NCI-H1694 treated with DMSO at 0.1 percent for 48 hours (cell line): ENCODE results near the gene RAB1B.
A peak's percentile ranks its signal among the peaks of the same experiment; 100 is the strongest.
"Not testable (repeated sequence)": the region's sequence is repeated elsewhere in the genome, so short reads cannot be mapped to it uniquely, and the experiment has no call there.

Source experiments
- DNase-seq: peaks from one replicate; lab custom pipeline; 2025; lab: John Stamatoyannopoulos, UW

Gene RAB1B

DNA sequence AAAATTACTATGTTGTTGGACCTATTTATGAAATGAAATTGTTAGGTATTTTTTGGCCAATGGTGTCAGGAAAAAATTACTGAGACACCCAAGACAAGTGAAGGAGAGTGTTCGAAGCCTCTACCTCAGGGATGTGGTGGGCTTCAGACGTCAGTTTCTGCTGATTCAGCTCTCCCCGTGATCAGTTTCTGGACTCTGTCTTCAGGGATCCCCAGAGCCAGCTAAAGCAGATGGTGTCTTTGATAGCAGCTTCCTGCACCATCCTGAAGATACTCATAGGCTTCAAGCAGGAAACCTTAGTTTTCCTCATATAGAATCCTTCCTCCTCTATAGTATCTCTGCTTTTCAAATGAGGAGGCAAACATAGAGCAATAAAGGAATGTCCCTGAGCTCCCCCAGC lies 41.0 kb downstream of the RAB1B start:
- no peak for DNase-seq

DNA sequence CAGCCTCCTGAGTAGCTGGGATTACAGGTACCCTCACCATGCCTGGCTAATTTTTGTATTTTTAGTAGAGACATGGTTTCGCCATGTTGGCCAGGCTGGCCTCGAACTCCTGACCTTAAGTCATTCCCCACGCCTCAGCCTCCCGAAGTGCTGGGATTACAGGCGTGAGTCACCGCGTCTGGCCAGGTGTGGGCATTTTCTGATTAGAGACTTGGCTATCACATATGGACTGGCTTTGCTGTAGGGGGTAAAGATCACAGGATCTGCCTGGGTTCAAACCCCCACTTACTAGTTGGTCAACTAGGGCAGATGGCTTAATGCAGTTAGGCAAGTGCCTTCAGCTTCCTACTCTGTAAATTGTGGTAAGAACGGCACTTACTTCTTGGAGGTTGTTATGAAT lies 41.9 kb downstream of the RAB1B start:
- DNase-seq = no peak

GRCh38 chr11:66310803-66311440 lies 42.5 kb downstream of the RAB1B start:
- not testable (repeated sequence) for DNase-seq

DNA sequence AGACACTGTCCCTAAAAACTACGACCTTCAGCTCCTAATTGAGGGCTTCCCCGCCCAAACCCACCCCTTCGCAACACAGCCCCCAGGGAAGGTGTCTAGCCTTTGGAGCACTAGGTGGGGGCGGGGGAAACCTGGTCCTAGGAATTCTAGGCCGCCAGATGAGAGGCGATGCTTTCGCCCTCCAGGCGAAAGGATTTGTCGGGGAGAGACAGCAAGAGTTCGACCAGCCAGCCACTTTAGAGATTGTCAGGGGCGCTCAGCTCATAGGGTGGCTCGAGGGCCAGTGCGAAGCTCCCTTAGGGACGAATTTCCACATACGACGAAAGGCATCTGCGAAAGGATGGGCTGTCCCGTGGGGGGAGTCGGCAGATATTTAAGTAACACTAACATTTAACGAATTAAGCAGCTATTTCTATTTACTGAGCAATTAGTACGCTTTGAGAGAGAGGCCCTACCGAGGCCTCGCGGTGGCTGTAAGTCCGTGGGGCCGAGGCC lies 43.1 kb downstream of the RAB1B start:
- DNase-seq = no peak

DNA sequence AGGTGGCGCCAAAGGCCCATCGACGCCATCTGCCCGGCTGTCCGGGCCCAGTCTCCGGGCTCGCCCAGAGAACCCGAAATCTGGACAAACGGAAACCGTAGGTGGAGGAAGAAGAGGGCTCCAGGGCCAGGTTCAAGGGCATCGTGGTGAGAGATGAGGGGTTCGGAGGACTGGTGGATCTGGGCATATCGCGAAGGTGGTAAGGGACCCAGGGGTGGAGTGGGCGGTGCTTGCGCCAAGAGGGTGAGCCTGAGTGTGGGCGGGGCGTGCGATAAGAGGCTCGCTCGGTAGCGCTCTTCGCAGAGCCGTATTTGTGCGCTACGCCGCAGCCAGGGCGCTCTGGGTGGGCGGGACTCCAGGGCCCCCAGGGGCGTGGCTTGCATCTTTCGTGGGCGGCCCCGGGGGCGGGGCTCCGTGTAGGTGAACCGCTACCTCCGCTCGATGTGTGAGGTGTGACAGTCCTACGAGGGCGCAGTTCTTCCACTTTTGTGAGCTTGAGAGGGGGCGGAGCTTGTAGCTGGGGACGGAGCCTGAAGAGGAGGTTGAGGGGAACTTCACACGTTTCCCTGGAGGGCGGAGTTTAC lies 43.6 kb downstream of the RAB1B start:
- DNase-seq = peak; percentile 90

- DNase-seq = peak; percentile 93
These were observed 44.3 kb downstream of the RAB1B start for GRCh38 chr11:66312549-66313320.

DNA sequence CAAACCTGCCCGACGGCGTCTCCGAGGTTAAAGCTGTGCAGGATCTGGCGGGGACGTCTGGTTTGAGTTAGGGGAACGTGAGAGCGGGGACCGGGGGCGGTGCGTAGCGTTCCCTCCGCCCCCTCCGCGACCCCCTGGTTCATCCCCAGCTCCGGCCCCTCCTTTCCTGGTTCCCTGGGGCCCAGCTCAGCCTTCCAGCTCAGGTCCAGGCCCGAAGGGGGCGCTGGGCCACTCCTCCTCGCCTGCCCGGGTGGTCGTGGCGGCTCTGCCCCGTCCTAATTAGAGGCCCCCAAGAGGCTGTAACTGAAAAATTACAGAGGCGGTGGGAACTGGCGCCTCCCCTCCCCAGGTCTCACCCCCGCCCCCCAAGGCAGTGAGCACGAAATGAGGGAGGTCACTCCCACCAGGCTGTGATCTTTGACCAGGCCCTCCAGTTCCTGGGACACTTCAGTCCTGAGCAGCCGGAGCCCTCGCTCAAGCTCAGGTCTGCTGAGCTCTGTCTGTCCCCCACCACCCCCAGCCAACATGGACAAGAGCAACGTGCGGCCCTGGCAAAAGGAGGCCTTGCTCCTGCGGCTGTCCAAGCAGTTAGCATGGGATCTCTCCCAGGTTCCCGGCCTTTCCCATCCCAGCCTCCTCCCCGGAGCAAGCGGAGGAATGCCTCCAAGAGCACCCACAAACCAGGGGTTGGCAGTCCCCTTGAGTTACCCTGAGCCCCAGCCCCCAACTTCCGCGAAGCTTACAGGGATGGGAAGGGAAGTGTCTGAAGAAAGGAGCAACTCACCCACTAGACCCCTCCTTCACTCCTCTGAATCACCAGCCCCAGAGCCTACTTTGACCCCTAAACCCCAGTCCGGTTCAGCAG lies 45.1 kb downstream of the RAB1B start:
- DNase-seq = no peak

GRCh38 chr11:66314186-66314501 lies 45.7 kb downstream of the RAB1B start:
- no peak for DNase-seq

DNA sequence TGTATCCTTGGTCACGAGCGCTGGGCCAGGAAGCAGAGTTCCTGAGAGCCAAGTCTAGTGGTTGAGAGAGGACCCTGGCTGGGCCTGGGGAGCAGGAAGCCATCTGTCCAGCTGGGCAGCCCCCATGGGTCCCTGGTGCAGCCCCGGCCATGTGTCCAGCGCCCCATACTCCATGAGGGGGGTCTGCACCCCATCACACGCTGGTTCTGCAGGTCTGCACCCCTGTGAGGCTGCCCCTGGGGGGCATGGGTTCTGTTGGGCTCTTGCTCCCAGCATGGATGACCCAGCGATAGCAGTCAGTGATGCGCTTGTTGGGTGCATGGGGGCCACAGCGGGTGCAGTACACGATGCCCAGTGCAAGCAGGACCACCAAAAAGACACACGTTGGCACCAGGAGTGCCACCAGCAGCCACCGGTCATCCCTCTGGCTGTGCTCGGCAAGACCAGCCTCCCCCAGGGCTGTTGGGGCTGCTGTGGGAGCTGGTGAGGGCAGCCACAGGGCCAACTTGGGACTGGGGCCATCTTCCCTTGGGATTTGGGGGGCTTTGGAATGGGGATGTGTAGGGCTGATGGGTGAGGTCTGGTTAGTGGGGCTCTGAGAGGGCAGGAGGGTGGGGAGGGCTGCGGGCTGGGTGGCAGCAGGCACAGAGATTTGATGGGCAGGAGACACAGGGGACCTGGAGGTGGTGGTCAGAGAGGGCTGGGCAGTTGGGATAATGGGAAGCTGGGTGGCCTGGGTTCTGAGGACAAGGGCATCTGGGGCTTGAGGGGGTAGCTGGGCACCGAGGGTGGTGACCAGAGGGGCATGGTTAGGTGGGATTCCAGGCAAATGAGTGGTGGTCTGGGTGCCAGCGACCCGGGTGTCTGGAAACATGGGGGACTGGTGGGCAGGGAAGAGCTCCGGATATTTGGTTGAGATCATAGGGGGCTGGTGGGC lies 46.4 kb downstream of the RAB1B start:
- DNase-seq = no peak

GRCh38 chr11:66315498-66315885 lies 47.1 kb downstream of the RAB1B start:
- no peak for DNase-seq

DNA sequence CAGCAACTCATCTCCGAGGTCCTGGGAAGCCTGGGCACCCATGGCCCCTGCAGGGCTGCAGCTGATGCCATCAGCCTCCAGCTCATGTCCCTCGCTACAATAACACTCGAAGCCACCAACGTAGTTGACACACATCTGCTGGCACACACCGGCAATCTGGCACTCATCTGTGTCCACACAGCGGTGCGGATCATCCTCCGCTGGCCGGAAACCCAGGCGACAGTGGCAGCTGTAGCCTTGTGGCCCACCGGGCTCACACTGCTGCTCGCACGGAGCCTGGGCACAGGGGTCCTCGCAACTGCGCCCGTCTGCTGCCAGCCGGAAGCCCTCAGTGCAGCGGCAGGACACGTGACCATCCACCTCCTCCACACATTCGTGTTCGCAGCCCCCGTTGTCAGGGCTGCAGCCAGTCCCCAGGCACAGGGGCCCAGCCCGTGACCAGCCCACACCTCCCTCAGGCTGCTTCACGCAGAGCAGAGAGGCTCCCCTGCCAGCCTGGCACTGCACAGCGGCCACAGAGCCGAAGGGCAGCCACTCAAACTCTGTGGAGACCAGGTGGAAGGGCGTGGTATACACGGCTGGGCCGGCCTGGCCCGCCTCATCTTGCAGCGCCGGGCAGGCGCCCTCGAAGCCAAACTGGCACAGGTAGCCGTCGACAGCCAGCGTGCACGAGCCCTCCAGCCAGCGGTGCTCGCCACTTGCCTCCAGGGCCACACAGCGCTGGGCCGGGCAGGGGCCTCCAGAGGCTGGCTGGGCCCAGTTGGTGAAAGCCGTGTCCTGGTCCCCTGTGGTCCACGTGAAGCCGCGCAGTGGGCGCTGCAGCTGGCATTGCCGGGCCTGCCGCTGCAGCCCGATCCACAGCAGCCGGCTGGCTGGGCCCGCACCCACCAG lies 47.7 kb downstream of the RAB1B start:
- no peak for DNase-seq

GRCh38 chr11:66316849-66317251 lies 48.4 kb downstream of the RAB1B start, which contains the start of gene CD248:
TSS of gene CD248 (minus strand) at chr11:66317044. CDS start at chr11:66317027, 17 bp downstream.
- peak; percentile 64 for DNase-seq

GRCh38 chr11:66317322-66317722 lies 48.9 kb downstream of the RAB1B start:
- DNase-seq = peak; percentile 64

DNA sequence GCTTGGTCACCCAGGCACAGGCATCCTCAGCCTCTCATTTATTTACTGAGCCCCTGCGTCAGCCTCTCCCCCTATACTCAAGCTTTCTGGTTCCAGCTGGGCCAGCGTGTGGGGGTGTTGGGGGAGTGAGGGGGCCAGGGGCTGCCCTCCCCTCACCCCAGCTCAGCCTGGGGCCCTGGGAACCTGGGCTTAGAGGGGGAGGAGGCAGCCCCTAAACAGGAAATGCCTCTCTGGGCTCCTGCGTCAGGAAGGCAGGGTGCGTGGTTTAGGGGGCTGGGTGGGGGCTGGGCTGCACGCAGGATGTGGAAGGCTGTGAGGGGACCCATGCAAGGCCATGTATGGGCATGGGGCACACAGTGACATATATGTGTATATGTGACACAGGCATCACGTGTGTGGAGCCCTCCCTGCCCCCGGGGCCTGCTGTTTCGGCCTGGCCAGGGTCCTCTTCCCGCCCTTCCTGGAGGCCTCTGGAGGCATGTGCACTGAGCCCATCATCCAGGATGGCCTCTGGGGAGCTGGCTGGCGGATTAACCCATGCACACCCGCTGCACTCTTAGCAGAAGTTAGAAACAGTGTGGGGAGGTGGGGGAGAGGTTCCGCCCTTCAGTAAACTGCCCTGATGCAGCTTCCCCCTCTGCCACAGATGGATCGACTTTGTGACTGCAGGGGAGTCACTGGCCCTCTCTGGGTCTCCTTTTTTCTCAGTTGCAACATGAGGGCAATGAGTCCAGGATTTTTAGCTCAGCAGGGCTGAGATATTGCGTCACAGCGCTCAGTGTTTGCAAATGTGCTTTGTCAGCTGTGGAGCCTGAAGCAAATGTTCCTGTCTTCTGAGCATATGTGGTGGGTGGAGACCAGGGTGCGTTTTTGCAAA lies 49.5 kb downstream of the RAB1B start:
- peak; percentile 45 for DNase-seq

GRCh38 chr11:66318600-66318970 lies 50.1 kb downstream of the RAB1B start:
- DNase-seq = no peak

DNA sequence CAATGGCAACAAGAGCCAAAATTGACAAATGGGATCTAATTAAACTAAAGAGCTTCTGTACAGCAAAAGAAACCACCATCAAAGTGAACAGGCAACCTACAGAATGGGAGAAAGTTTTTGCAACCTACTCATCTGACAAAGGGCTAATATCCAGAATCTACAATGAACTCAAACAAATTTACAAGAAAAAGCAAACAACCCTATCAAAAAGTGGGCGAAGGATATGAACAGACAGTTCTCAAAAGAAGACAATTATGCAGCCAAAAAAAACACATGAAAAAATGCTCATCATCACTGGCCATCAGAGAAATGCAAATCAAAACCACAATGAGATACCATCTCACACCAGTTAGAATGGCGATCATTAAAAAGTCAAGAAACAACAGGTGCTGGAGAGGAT lies 51.9 kb downstream of the RAB1B start:
- not testable (repeated sequence) for DNase-seq

DNA sequence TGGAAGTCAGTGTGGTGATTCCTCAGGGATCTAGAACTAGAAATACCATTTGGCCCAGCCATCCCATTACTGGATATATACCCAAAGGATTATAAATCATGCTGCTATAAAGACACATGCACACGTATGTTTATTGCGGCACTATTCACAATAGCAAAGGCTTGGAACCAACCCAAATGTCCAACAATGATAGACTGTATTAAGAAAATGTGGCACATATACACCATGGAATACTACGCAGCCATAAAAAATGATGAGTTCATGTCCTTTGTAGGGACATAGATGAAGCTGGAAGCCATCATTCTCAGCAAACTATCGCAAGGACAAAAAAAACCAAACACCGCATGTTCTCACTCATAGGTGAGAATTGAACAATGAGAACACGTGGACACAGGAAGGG lies 52.3 kb downstream of the RAB1B start:
- not testable (repeated sequence) for DNase-seq

GRCh38 chr11:66321606-66322005 lies 53.2 kb downstream of the RAB1B start:
- no peak for DNase-seq
